Measurements from ENCODE around the gene METRN. TPM values are rescaled to one million over a fixed set of nuclear protein-coding genes. Genes with fewer than 3 reads are reported as not detected.

The METRN gene
- total and polyA plus RNA-seq, 2 of the 4 experiments (the other 2 are of a cell fraction) = 6.1 to 48.2 TPM

- Histone ChIP-seq H3K4me1 (ENCODE audit: control insufficient read depth, insufficient read depth, low read length) (no peaks in the 10 kb centered on the region), H3K36me3 (ENCODE audit: control insufficient read depth, insufficient read depth, low read length) (no peaks in the 10 kb centered on the region), H4K5ac (ENCODE audit: low read depth, low read length) (no peak overlapping the region), H3K27ac (ENCODE audit: insufficient read depth, low read length) (no peak overlapping the region), H3K9me3 (ENCODE audit: control insufficient read depth, insufficient read depth, low read length) (no peaks in the 10 kb centered on the region), H3K23ac (ENCODE audit: low read depth, low read length) (no peak overlapping the region), H2BK120ac (ENCODE audit: low read depth, low read length) (no peak overlapping the region), H3K56ac (ENCODE audit: extremely low read depth, insufficient read depth, low read length) (no peak overlapping the region), H3K9ac (ENCODE audit: low read depth, low read length) (no peak overlapping the region), H3K18ac (ENCODE audit: low read depth, low read length) (no peak overlapping the region), H3K4me2 (ENCODE audit: low read depth, low read length) (no peak overlapping the region), H3K9me1 (ENCODE audit: insufficient read depth, low read length) (no peaks in the 10 kb centered on the region), H4K91ac (ENCODE audit: insufficient read depth, low read depth, low read length) (no peak overlapping the region), H3K79me1 (ENCODE audit: low read depth in 1 of 2, low read length in 2 of 2) (no peaks in the 10 kb centered on the region), H4K8ac (ENCODE audit: low read depth in 2 of 2, low read length in 2 of 2) (no peak overlapping the region), H3K4me3 (ENCODE audit: insufficient read depth, low read depth, low read length) (no peak overlapping the region), H3K4ac (ENCODE audit: low read depth, low read length) (no peak overlapping the region), H2AK5ac (ENCODE audit: low read depth, low read length) (no peak overlapping the region), H4K20me1 (ENCODE audit: insufficient read depth, low read length) (peaks cover 12% of the 10 kb centered on the region), H2AK9ac (replicated peaks; ENCODE audit: low read depth, low read length, poor library complexity) (no peak overlapping the region), H3K14ac (replicated peaks; ENCODE audit: low read depth, low read length) (no peak overlapping the region), H3K27me3 (ENCODE audit: control insufficient read depth, insufficient read depth, low read length) (peaks cover 79% of the 10 kb centered on the region), H2BK5ac (ENCODE audit: low read depth, low read length, poor library complexity, severe bottlenecking) (no peak overlapping the region), H2BK20ac (ENCODE audit: low read depth, low read length) (no peak overlapping the region), H2AFZ (replicated peaks; ENCODE audit: low read length, poor library complexity) (no peak overlapping the region), H2BK15ac (ENCODE audit: low read depth, low read length) (no peak overlapping the region)
- in situ Hi-C loops (cut with MboI; ENCODE audit: low sequenced_read_pairs) = loop anchor here (25.0 kb wide), 1 partner anchor 359 kb away; the partner anchor contains the start of gene SSTR5
- DNase-seq (no peak), ATAC-seq (ENCODE audit: low read depth) (no peak)
- intact Hi-C loops (cut with micrococcal nuclease) = no loop called here
- 81% methylated on average over 9 of the region's 12 CpGs; no CpG with 5 or more reads in 1 of the 2 experiments for WGBS, 2 experiments (ENCODE audit: extremely low coverage in 2 of 2, insufficient read length in 1 of 2)
- TF ChIP-seq CTCF (conservative IDR thresholded peaks at IDR 0.05; ENCODE audit: low read depth, low read length) (no peak), MAFK (IDR thresholded peaks at IDR 0.05; ENCODE audit: low read depth, low read length) (no peak), RCOR1 (IDR thresholded peaks at IDR 0.05; ENCODE audit: insufficient replicate concordance, low read length) (no peak), RFX5 (IDR thresholded peaks at IDR 0.05; ENCODE audit: low read depth, low read length) (no peak), POLR2A (IDR thresholded peaks at IDR 0.05; ENCODE audit: low read depth, low read length) (no peak), CHD1 (IDR thresholded peaks at IDR 0.05; ENCODE audit: low read depth, low read length) (no peak), MAZ (IDR thresholded peaks at IDR 0.05; ENCODE audit: borderline replicate concordance, low read depth, low read length) (no peak), RAD21 (IDR thresholded peaks at IDR 0.05; ENCODE audit: low read length) (no peak)
- POLR2A ChIA-PET (ENCODE audit: unreplicated experiment) = no interaction called here
- CTCF ChIA-PET = no interaction called here
- dilution Hi-C loops (cut with HindIII; ENCODE audit: low sequenced_read_pairs, unreplicated experiment) = no loop called here
- no TSS peak for BruUV-seq (replicated peaks)
Observed at GRCh38 chr16:703406-703805, 11.5 kb upstream of the METRN start.
